ENCODE measurements around the gene SOX5.

Gene SOX5

DNA sequence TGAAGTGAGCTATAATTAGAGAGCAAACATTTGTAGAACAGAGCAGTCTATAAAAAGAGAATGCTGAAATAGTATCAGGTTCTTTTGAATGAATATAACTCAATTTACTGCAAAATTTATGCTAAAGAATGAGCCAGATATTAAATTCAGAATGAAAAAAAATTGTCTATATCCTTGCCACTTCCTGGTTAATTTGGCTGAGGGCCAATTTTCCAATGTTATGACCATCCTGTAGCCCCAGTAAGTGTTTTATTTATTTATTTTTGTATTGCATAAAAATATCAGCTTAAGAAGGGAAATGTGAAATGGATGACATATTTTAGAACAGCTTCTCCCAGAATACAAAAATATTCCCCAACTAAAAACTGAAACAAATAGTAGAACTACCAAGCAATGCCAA, 263.4 kb downstream of the SOX5 start:
- DNase-seq (ENCODE audit: low read depth in 2 of 2) = no peak

DNA sequence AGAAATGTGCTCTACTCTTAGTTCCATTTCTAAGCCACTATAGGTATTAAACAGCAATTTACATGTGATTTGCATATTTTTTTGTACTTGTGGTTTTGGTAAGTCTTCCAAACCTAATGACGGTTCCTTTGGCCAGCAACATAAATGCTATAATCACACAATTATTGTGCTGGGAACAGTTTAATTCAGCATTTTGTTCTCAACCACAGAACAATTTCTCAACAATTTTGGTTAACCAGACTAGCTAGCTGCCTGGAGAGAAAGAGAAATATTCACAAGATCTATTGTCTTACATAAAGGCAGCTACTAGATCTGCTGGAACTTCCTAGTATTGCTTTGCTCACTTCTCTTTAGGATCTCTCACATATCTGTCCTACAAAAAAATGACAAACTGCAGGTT, 265.3 kb downstream of the SOX5 start:
- no peak for DNase-seq (ENCODE audit: low read depth in 2 of 2)

- DNase-seq (ENCODE audit: low read depth in 2 of 2) = no peak
These were observed 268.2 kb downstream of the SOX5 start for GRCh38 chr12:23681237-23681636.

GRCh38 chr12:23674064-23674463, 275.4 kb downstream of the SOX5 start:
- DNase-seq (ENCODE audit: low read depth in 2 of 2) = no peak

DNA sequence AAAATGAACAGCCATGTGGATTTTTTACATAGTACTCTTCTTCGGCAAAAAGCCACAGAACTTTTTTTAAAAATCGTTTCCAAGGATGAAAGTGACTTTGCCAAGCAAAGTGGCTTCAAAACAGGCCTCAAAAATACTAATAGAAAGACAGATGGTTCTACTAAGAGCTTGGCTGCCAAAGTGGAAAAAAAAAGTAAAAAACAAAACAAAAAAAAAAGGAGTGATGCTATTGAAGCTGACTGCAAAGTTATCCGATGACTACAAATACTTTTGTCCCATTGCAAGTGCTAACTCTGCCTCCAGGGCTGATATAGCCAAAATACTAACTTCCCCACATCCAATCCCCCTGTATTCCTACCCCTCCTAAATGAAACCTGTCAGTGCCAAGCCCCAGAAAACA, 277.6 kb downstream of the SOX5 start:
- no peak for DNase-seq (ENCODE audit: low read depth in 2 of 2)

DNA sequence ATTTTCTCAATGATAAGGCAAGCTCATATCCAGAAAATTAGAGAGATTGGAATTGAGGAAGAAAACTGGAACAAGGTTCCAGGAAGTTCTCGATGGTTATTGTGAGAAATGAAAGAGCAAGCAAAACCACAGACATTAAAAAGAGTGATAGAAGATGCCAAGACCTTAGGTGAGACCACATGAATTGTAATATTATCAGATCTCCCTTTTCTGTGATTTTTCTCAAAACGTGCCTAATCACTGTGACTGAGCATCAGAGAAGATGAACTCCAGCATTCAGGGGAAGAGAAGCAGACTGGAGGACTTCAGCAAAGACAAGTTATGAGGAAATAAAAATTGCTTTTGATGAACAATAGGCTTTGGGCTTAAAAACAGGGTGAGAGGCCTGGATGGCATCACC, 278.8 kb downstream of the SOX5 start:
- DNase-seq (ENCODE audit: low read depth in 2 of 2) = no peak

GRCh38 chr12:23669691-23670090, 279.8 kb downstream of the SOX5 start:
- no peak for DNase-seq (ENCODE audit: low read depth in 2 of 2)

DNA sequence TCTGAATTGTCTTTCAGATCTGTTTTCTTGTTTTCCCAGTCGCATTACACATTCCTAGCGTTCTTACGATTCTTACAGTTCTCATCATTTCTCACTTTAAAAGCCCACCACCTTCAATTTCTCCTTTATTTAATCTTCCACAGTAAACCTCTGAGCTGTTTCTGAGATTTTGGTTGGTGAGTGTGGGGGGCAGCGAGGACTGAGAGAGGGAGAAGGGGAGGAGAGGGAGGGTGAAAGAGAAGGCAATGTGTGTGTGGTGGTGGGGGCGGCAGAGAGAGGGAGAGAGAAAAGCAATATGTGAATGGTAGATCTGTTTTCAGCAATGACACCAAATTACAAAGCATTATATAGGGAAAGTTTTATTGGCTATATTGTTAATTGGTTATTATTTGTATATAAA, 282.6 kb downstream of the SOX5 start:
- no peak for DNase-seq (ENCODE audit: low read depth in 2 of 2)

GRCh38 chr12:23662966-23663365, 286.5 kb downstream of the SOX5 start:
- DNase-seq (ENCODE audit: low read depth in 2 of 2) = no peak

DNA sequence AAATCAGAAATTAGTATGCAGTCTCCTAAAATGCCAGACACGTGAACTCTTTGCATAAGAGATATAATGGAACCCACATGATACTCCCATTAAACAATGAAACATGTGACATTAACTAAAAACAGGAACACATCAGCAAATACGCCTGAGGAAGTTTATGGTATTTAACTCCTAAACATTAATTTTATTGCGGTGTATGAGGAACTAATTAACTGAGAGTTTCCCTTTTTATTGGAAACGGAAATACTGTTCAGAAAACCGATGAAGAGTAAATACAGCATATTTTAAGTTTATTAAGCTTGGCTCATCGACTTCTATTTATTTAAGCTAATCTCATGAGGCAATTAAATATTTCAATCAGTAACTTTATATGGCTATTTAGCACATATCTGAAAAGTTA, 290.3 kb downstream of the SOX5 start:
- DNase-seq (ENCODE audit: low read depth in 2 of 2) = no peak

DNA sequence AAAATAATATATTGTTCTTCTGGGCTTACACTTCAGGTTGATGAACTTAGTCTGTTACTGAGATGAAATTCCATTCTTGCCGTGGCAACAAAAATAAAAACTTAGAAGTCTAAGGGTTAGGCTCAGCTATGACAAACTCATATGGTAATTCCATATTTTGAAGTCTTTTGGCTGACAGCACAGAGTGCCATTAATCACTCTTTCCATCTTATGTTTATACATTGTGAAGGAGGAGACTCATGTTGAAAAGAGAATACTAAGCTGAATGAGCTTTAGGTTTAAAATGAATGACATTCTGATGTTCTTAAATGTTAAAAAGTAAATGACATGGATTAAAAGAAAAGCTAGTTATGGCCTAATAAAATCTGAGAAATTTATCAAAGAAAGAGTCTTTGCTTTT, 291.9 kb downstream of the SOX5 start:
- DNase-seq (ENCODE audit: low read depth in 2 of 2) = no peak

- DNase-seq (ENCODE audit: low read depth in 2 of 2) = no peak
These were observed 293.6 kb downstream of the SOX5 start for GRCh38 chr12:23655884-23656283.

DNA sequence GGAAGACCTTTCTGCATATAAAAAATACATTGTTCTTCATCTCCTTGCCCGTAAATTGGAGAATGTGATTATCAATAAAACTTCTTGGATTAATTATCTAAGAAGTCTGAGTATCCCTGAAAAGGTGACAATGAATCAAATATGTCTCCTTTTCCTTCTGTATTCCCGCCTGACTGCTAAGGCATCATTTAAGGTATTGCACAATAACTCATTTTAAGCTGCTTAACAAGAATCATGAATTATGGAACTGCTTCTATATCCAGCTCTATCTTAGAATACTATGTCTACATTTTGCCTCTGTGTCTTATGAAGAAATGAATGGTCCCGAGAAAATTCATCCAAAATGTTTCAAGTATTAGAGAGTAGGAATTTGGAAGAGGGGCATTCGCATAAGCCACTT, 294.4 kb downstream of the SOX5 start:
- no peak for DNase-seq (ENCODE audit: low read depth in 2 of 2)

GRCh38 chr12:23648546-23648945, 300.9 kb downstream of the SOX5 start:
- DNase-seq (ENCODE audit: low read depth in 2 of 2) = no peak

DNA sequence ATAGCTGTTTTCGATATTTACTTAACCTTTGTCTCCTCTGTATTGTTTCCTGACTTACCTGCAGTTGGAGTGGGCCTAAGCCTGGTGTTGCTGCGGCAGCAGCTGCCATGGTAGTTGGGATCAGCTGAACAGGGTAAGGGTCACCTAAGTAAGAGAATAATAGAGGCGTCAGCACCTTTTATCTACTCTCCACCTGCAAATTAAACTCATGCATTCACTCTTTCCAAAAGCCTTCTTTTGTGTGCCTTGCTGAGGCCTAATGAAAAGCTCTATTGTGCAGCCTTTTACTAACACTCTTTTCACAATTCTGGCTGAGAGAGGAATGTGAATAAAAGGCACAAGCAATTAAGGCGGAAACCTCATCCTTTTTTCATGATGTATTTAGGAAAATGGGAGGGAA, 308.7 kb downstream of the SOX5 start:
- DNase-seq (ENCODE audit: low read depth in 2 of 2) = no peak

DNA sequence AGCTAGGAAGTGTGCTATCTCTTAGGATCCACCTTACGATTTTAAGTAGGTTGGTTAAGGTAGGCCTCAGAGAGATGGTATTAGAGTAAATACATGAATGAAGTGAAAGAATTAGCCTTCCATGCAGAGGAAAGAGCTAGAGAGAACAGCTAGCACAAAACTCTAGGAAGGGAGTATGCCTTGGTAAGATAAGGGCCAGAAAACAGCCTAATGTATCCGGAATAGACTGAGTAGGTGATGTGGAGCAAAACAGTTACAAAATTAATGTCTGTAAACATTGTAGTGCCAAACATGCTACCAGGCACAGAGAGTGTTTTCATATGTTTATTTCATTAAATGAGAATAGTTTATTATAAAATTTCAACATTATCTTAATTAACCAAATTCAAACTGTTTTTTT, 315.1 kb downstream of the SOX5 start:
- DNase-seq (ENCODE audit: low read depth in 2 of 2) = no peak

GRCh38 chr12:23631786-23632377, 317.6 kb downstream of the SOX5 start:
- DNase-seq (ENCODE audit: low read depth in 2 of 2) = no peak

DNA sequence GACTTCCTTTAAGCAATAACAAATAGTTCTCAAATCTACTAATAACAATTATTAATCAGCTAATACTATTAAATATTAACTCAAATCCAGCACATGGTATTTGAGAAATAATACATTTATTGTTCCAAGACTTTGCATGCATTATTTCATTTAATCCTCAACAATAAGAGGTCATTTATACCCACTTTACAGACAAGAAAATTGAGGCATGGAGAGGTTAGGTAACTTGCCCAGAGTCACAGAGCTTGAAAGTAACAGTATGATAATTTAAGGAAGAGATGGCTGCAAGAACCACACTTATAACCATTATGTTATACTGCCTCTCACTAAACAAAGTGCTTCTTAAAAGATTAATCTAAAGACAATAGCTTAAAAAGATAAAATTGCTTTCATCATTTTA, 318.9 kb downstream of the SOX5 start:
- no peak for DNase-seq (ENCODE audit: low read depth in 2 of 2)

DNA sequence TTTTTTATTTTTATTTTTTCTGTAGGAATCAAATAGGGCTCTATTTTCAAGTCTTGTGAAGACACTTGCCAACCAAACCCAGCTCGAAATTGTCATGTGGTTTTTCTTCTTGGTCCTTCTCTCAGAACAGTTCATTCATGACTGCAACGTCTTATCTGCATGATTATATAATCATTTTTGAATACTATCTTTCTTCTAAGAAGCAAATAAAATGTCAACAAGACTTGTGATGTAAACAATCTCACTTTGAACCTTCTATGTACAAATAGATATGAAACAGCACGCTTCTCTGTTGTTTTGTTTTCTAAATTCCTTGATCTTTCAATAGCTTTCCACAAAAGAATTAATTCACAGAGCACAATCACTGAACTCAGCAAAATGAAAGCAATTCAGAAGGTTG, 320.7 kb downstream of the SOX5 start:
- no peak for DNase-seq (ENCODE audit: low read depth in 2 of 2)

DNA sequence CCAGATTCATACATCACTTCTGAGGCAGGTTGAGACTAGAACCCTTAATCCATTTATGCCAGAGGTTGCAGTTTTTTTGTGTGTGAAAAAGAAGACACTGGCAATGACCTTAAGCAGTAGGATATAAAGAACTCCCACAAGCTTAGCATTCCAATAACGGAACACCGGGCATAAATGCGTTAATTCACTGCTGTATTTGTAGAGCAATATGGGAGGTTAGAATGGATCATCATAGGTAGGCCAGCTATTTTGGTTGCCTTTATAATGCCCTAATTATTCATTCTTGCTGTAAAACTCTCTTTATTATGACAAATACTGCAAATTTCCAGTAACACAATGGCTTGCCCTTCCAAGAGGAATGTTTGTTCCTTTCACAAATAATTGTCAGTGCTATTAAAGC, 322.7 kb downstream of the SOX5 start:
- DNase-seq (ENCODE audit: low read depth in 2 of 2) = no peak

DNA sequence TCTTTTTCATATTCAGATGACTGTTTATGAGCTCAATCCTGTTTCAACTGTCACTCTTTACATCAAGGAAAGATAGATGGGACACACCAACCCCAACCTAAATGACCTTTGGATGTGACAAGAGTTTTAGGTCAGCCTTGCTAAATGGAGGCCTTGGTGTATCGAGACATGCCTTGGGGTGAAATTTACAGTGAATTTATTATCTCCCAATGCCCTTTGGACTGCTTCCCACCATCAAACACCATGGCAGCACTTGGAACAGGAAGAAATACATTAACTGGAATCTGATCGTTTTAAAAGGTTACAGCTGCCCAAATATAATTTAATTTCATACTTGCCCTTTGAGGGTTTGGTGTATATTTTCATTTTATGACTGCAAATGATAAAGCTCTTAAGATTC, 327.6 kb downstream of the SOX5 start:
- DNase-seq (ENCODE audit: low read depth in 2 of 2) = no peak

- no peak for DNase-seq (ENCODE audit: low read depth in 2 of 2)
These were observed 330.8 kb downstream of the SOX5 start for GRCh38 chr12:23618718-23619117.

- DNase-seq (ENCODE audit: low read depth in 2 of 2) = no peak
These were observed 331.7 kb downstream of the SOX5 start for GRCh38 chr12:23617749-23618148.

DNA sequence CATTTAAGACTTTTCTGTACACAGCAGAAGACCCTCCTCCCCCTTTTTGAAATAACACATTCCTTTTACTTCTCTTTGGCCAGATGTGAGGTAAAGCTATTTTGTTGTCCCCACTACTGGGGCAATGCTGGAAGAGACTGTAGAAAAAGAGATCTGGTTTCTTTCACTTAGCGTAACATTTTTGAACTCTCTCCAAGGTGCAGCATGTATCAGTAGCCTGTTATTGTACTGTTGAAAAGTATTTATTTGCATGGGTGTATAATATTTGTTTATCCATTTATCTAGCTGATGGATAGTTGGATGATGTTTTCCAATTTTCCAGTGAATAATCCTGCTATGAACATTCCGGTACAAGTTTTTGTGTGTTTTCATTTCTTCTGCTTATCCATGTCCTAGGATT, 335.2 kb downstream of the SOX5 start:
- no peak for DNase-seq (ENCODE audit: low read depth in 2 of 2)

GRCh38 chr12:23611320-23611719, 338.1 kb downstream of the SOX5 start:
- DNase-seq (ENCODE audit: low read depth in 2 of 2) = no peak
